GM21737 (cell line): ENCODE data around the gene LEMD1.

Experiments used
- ATAC-seq: cut with Tn5 transposase; IDR thresholded peaks from one replicate; pipeline ENCODE4 v1.9.1; 2021; ENCODE audit warnings: mild to moderate bottlenecking, moderate library complexity; ENCODE audit not compliant: unreplicated experiment

LEMD1 gene

GRCh38 chr1:205356440-205357139, 65.3 kb downstream of the LEMD1 start, which contains the start of gene KLHDC8A:
Gene KLHDC8A, minus strand, starts transcription at chr1:205356922. Its CDS starts 13,318 bp downstream, at chr1:205343604.
- ATAC-seq, result no peak

- no peak for ATAC-seq
Observed at GRCh38 chr1:205355075-205355453, 66.8 kb downstream of the LEMD1 start.

GRCh38 chr1:205354259-205355074, 67.4 kb downstream of the LEMD1 start:
- ATAC-seq, result no peak

- ATAC-seq, result no peak
Observed at GRCh38 chr1:205353612-205354011, 68.2 kb downstream of the LEMD1 start.

GRCh38 chr1:205353191-205353590, 68.7 kb downstream of the LEMD1 start:
- no peak for ATAC-seq

GRCh38 chr1:205351984-205352713, 69.7 kb downstream of the LEMD1 start:
- no peak for ATAC-seq

- no peak for ATAC-seq
Observed at GRCh38 chr1:205350691-205351141, 71.1 kb downstream of the LEMD1 start.

- no peak for ATAC-seq
Observed at GRCh38 chr1:205350124-205350523, 71.7 kb downstream of the LEMD1 start.

GRCh38 chr1:205348554-205349487, 73.0 kb downstream of the LEMD1 start:
- no peak for ATAC-seq

GRCh38 chr1:205346956-205347574, 74.8 kb downstream of the LEMD1 start:
- no peak for ATAC-seq

- ATAC-seq, result no peak
Observed at GRCh38 chr1:205345761-205346160, 76.1 kb downstream of the LEMD1 start.

- no peak for ATAC-seq
Observed at GRCh38 chr1:205344066-205344928, 77.6 kb downstream of the LEMD1 start.

- no peak for ATAC-seq
Observed at GRCh38 chr1:205343431-205344065, 78.3 kb downstream of the LEMD1 start.

- no peak for ATAC-seq
Observed at GRCh38 chr1:205342986-205343385, 78.9 kb downstream of the LEMD1 start.

- ATAC-seq, result no peak
Observed at GRCh38 chr1:205340676-205341075, 81.2 kb downstream of the LEMD1 start.

- no peak for ATAC-seq
Observed at GRCh38 chr1:205339717-205340116, 82.1 kb downstream of the LEMD1 start.

GRCh38 chr1:205339197-205339702, 82.6 kb downstream of the LEMD1 start:
- ATAC-seq, result no peak

GRCh38 chr1:205338011-205338410, 83.8 kb downstream of the LEMD1 start:
- ATAC-seq, result no peak
